Ecto neural progenitor cell (in vitro differentiated cells): ENCODE measurements around the gene DISC1.
"Not testable (repeated sequence)": the region's sequence is repeated elsewhere in the genome, so short reads cannot be mapped to it uniquely, and the experiment has no call there.

ENCODE experiments used
- DNase-seq: peaks from one replicate; pipeline ENCODE4 v3.0.0-alpha.2; 2018; ENCODE audit warnings: low spot score

DISC1 gene

DNA sequence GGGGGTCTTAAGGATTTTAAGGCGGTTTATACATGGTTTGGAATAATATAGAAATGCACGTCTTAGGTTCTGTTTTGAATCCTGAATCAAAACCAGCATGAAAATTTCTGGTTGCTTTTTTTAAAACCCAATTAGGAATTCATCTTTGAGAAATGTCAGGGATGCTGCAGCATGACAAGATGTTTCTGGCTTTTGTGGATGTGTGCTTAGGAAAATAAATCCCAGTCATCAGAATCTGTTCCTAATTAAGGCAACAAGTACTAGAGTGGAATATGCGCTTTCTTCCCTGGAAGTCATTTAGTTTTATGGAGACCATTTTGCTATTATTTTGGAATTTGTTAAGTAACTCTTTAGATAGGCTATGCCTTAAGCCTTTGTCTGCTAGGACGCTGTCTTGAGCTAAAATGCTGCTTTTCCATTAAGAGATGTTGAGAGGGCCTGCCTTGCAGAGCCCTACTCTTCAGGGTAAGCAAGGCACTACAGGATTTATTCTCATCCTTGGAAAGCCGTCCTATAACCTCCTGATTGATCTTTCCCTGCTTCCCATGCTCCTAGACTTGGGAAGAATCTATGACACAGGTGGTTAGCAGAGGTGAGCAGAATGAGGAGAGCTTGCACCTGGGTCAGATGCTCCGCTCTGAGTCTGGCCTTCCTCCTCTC, 332.8 kb downstream of the DISC1 start:
- no peak for DNase-seq

DNA sequence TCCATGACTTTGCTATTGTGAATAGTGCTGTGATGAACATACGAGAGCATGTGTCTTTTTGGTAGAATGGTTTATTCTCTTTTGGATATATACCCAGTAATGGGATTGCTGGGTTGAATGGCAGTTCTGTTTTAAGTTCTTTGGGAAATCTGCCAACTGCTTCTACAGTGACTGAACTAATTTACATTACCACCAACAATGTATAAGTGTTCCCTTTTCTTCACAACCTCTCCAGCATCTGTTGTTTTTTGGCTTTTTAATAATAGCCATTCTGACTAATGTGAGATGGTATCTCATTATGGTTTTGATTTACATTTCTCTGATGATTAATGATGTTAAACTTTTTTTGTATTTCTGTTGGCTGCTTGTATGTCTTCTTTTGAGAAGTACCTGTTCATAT, 335.2 kb downstream of the DISC1 start:
- DNase-seq, result not testable (repeated sequence)

DNA sequence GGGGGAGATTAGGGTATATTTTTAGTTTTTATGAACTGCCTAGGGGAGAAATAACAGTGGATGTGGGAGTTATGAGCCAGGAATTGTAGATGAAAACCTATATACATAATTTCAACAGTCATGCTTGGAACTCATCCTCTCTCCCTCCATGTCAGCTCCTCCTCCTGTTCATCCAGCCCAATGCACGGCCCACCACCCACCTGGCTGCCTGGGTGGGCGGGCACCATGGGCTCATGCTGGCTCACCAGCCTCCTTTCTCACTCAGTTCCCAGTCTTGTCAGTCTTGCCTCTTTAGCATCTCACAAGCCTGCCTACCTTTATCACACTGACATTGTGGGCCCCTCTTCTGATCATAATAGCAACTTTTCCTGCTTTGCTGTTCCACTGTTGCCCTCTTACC, 336.0 kb downstream of the DISC1 start:
- no peak for DNase-seq

DNA sequence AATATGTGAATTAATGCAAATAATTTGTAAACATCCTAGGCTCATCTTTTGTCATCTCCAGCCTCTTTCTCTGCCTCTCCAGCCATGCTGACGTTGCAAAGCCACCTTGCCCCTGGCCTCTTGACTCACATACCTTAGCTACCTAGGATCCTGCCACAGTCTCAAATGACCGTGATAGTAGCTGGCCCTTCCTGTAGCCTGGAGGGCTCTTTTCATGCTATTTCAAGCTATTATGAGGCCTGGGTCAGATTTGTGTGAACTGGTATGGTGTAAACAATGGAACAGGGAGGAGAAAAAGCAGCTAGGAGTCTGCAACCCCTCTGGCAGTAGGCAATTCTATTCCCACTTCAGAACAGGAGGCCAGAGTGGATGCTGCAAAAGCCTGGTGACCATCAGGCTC, 337.7 kb downstream of the DISC1 start:
- no peak for DNase-seq

DNA sequence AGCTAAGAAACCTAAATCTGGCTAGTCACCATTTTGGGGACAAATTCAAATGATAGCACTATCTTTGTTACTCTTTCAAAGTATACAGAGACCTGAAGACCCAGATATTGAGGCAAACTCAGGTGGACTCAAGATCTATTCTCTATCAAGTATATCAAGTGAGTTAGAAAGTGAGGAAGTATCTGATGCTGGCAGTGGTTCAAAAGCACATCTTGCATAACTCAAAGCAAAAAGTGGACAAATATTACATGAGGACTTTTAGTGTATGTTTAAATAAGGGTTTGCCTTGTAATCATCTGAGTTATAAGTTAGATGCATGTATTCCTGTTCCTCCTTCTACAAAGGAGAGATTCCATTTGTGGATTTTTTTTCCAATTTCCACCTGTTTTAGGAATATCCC, 338.4 kb downstream of the DISC1 start:
- DNase-seq, result no peak

- no peak for DNase-seq
These were observed 339.0 kb downstream of the DISC1 start for GRCh38 chr1:231965615-231966014.

DNA sequence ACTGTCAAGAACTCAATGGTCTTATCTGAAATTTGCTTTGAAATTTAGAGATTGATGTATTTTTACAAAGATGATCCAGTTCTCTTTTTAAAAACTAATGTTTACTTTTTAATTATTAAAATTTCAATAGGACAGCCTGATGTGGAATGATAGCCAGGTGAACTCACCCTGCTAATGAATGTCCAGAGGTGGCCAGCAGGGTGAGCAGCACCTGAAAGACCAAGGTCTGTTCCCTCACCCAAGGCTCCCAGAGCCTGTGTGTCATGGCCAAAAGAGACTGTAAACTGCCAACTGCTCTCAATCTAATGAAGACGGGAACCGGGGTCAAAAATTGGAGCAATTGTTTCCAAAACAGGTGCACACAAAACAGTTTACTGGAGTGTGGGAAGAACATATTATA, 340.4 kb downstream of the DISC1 start:
- no peak for DNase-seq

DNA sequence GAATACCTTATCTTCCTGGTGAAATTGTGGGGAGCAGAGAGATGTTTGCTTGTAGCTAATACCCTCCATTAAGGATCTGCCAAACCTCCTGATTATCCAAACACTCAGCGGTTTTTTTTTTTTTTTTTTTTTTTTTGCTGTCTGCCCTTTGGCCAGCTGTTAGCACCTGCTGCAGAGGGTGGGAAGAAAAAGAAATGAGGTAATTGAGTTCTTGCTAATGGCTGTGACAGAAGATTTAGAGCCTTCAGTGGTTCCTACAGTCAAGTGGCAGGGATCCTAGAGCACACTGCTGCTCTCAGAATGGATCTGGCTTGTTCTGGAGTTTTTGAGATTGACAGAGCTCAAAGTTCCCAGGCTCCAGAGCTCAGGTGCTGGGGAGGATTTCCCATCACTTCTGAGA, 342.5 kb downstream of the DISC1 start:
- DNase-seq, result no peak

- not testable (repeated sequence) for DNase-seq
These were observed 343.2 kb downstream of the DISC1 start for GRCh38 chr1:231969761-231970160.

DNA sequence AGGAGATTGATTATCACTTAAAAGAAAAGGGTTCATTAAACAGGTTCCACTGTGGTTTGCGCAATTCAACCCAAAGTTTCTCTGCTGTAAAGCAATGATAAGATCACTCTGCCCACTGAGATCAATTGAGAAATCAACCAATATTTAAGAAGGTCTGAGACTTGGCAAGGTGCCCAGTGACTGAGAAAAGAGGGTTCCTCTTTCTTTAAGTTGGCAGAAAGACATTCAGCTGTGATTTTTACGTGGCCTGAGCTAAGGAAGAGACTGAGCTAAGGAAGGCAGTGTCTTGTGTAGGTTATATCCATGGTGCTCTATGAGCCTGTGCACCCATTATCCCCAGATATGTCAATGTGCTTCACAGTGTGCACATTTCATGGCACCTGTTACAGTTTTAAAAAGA, 344.1 kb downstream of the DISC1 start:
- DNase-seq, result no peak

DNA sequence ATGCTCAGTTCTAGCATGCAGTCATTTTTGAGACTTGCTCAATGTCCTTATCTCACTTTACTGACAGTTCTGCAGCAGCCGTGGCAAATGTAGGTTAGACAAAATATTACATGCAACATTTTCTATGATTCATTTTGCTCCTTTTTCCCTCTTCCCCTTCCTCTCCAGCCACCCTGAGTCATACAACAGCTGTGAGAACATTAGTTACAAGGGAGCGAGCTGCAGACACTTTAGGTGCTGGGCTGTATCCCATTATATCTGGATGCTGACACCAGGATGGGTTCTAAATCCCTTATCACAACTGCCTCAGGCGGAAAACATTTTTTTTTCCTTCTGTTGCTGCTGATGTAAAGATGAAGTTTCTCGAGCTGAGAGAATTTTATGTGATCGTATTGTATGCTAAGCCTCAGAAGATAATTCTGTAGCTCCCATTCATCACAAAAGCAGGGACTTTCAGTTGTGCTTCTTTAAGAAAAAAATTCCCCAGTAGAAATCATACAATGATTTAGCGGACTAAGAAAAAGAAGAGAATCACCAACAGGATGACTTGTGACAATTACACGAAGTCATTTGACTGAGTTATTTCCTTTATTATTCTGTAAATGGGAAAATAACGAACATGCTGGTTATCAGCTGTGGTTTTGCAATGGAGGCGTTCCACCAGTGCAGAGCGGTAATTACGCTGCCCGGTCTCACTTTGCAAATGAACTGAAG, 345.0 kb downstream of the DISC1 start:
- DNase-seq, result no peak

DNA sequence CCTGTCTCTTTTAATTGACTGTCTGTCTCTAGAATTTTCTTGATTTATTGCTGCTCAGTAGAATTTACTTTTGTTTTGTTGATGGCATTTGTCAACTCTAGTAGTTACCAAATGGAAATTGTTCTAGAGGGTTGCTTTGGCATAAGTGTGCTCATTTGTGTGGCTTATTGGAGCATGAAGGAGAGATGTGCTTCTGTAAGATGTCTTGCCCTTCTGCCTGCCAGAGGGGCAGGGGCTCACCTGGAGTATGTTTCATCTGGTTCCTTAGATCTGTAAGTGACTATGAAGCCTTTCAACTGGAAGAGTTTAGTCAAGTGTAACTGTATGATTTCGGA, 345.5 kb downstream of the DISC1 start:
- DNase-seq, result no peak

DNA sequence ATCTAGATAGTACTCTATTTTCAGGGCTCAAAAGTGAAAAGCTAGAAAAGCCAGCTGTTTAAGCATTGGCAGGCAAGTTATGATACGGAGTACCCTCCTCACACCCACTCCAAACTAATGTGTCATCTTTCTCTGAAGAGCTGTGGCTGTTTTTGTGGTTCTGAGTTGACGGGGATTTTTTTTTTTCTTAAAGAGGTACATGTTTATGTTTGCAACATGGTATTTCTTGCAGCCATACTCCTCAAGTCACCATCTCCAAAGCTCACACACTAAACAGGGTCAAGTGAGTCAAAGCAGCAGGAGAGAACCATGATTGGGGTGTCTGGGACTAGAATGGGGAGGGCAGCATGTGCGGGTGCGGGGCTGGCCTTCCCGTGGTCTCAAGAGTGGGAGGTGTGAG, 347.2 kb downstream of the DISC1 start:
- DNase-seq, result no peak

- no peak for DNase-seq
These were observed 349.6 kb downstream of the DISC1 start for GRCh38 chr1:231976231-231976630.

- no peak for DNase-seq
These were observed 355.1 kb downstream of the DISC1 start for GRCh38 chr1:231981675-231982074.

- no peak for DNase-seq
These were observed 356.4 kb downstream of the DISC1 start for GRCh38 chr1:231982871-231983587.

DNA sequence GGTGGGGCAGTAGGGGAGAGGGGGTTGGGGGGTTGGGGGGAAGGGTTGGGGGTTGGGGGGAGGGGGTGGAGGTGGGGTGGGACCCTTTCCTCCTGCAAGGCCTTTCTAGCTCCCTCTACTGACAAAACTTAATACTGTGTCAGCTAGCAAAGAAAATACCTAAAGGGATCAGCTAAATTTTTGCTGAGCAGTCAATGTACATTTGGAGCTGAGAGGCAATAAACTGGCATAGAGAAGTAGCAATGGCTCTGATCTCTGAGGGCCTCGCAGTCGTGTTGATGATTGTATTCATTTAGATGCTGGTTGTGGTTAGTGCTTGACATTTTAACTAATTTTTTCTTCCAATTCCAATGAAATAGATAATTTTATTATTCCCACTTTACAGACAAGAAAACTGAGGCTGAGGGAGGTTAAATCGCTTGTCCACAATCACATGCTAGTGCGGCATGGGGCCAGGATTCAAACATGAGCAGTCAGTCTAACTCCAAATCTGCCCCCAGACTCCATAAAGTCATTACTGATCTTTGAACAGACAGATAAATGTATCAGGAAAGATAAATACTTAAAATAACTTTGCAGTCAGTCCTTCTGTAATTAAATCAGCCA, 357.1 kb downstream of the DISC1 start:
- no peak for DNase-seq

DNA sequence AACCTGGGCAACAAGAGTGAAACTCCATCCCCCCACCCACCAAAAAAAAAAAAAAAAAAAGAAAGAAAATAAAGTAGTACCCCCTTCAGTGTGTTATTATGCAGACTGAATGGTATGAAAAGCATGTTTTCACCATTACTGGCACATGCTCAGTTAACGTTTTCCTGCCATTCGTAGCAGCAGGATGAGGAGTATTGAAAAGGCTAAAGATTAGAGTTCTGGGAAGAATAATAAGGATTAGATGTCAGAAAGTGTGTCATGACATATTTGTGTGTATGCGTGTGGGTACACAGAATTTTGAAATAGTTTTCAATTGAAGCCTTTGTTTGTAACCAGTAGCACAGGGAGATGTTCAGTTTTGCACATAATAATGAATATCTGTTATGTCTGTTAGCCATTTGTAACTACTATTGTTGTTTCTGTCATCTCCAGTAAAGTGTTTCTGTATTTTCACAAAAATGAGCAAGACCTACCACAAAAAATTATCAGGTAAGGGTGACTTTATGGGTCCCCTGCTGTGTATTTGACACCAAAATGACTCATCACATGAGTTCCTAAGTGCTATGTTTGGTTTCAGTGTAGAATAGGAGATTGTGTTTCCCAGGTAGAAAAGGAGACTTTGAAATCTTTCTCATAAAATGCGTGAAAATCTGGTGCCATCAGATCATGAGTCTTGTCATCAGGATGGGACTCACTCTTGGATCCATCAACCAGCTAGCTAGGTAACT, 358.9 kb downstream of the DISC1 start:
- DNase-seq, result no peak

DNA sequence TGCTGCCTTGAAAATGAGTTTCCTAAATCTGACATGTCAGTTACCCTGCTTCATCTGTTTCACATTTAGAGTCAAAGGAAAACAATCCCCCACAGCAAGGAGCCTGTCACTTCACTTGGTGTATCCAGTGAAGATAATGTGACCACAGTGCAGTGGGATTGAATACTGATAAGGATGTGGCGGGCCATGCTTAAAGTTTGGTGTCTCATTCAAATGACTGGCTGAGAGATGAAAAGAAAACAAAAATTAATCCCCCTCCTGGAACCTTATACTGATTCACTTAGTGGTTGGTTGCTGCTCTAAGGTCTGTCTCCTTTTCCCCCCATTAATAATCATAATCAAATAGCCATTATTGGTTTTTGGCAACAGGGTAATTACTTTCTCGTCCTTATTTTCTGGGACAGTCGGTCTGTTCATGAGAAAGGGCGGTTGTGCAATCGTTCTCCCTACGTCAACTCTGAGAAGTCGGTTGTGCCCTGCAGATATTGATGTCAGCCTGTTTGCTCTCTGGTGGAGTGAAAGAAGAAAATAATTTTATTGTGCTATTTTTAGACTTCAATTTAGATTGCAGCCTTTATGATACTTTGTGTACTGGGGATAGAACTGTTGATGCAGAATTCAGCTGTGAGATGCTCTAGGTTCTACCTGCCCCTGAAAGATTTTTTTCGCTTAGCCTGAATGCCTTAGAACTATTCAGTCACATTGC, 360.2 kb downstream of the DISC1 start:
- DNase-seq, result no peak

- DNase-seq, result no peak
These were observed 363.8 kb downstream of the DISC1 start for GRCh38 chr1:231990388-231990787.

- no peak for DNase-seq
These were observed 364.6 kb downstream of the DISC1 start for GRCh38 chr1:231991231-231991630.

DNA sequence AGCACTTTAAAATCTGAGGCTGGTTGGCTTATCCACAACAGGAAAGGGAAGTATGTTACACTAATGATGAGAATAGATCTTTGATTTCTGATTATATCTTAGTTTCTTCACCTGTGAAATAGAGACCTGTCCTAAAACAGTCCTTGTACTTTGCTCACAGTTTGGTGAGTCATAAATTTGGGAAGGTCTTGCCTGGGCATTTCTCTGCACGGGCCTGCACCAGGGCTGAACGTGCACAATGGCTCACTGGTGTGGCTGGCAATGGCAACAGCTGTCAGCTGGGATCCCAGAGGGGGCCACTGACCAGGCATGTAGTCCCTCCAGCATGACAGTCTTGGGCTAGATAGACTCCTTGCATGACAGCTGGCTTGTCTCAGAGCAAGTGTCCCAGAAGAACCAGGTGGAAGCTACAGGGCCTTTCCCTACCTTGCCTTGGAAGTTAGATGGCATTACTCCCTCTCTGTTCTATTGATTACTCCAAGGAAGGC, 367.4 kb downstream of the DISC1 start:
- no peak for DNase-seq
